OCI-LY1 (cell line): ENCODE data around the gene CEP162.

ENCODE experiments used
- CTCF ChIP-seq: fragments of 200-600 bp; sonication (generic), shearing (Covaris generic); IDR thresholded peaks from 2 replicates; pipeline ENCODE4 v1.5.1; 2017; ENCODE audit warnings: mild to moderate bottlenecking, antibody characterized with exemption, low read length, moderate library complexity, mixed read lengths
- EZH2 ChIP-seq: fragments of 200-600 bp; sonication (generic), shearing (Covaris generic); IDR thresholded peaks from 2 replicates; pipeline ENCODE4 v1.8.0; 2017; ENCODE audit warnings: borderline replicate concordance, mixed run types, mild to moderate bottlenecking, antibody characterized with exemption, low read length, moderate library complexity, mixed read lengths

- TF ChIP-seq CTCF (no peak), EZH2 (no peak)
Observed at GRCh38 chr6:84263557-84263956, 36.1 kb upstream of the CEP162 start.
